Natural killer cell (primary cell): ENCODE data around the gene VAV1. TPM values are rescaled to one million over a fixed set of nuclear protein-coding genes. Genes with fewer than 3 reads are reported as not detected.

Source experiments
- ATAC-seq, 3 donors: fragments of 150-1000 bp in 2 of 3; fragments of 200-7000 bp in 1 of 3; cut with Tn5 transposase; 1 replicate in 1 of 3; 2 replicates in 2 of 3; pipeline ENCODE4 v1.10.0; 2021; ENCODE audit warnings: mild to moderate bottlenecking in 2 of 3, moderate library complexity in 2 of 3
- DNase-seq, 2 donors: peaks; one replicate each; pipeline versions ENCODE4 v3.0.0 to v3.0.0-alpha.2; 2013 to 2021; ENCODE audit warnings: mixed read lengths in 1 of 2
- H3K27ac ChIP-seq: one replicate; pipeline ENCODE4 v1.5.1; 2013; ENCODE audit warnings: mild to moderate bottlenecking, low read length
- H3K27me3 ChIP-seq: one replicate; pipeline ENCODE4 v1.6.1; 2013; ENCODE audit warnings: low read length; ENCODE audit not compliant: control insufficient read depth, insufficient read depth
- H3K36me3 ChIP-seq: one replicate; pipeline ENCODE4 v1.6.1; 2013; ENCODE audit warnings: low read length; ENCODE audit not compliant: control insufficient read depth, insufficient read depth
- H3K4me1 ChIP-seq: one replicate; pipeline ENCODE4 v1.6.1; 2013; ENCODE audit warnings: low read length; ENCODE audit not compliant: control insufficient read depth, insufficient read depth
- H3K4me3 ChIP-seq: one replicate; pipeline ENCODE4 v1.5.1; 2013; ENCODE audit warnings: low read length
- H3K9me3 ChIP-seq: one replicate; pipeline ENCODE4 v1.6.1; 2013; ENCODE audit warnings: low read length; ENCODE audit not compliant: control insufficient read depth, insufficient read depth
- H3K27ac Mint-ChIP-seq, 2 donors: one replicate each; pipeline ENCODE4 v1.8.0; 2022; ENCODE audit warnings: mild to moderate bottlenecking in 2 of 2, mixed read lengths in 2 of 2, moderate library complexity in 1 of 2
- H3K27me3 Mint-ChIP-seq, 2 donors: one replicate each; pipeline ENCODE4 v1.8.0; 2022; ENCODE audit warnings: low read depth in 2 of 2, mixed read lengths in 2 of 2
- H3K36me3 Mint-ChIP-seq: one replicate; pipeline ENCODE4 v1.8.0; 2022; ENCODE audit warnings: mixed read lengths
- H3K4me1 Mint-ChIP-seq, 2 donors: one replicate each; pipeline ENCODE4 v1.8.0; 2022; ENCODE audit warnings: mixed read lengths in 2 of 2
- H3K4me3 Mint-ChIP-seq: one replicate; pipeline ENCODE4 v1.8.0; 2022; ENCODE audit warnings: mild to moderate bottlenecking, moderate library complexity, mixed read lengths
- H3K9me3 Mint-ChIP-seq, 2 donors: one replicate each; pipeline ENCODE4 v1.8.0; 2022; ENCODE audit warnings: mixed read lengths in 2 of 2
- WGBS: methylation state at CpG from one replicate; pipeline ENCODE4 v1.1.7; 2013; ENCODE audit warnings: missing lambda C conversion rate; ENCODE audit not compliant: insufficient coverage; 5-methylcytosine and 5-hydroxymethylcytosine counted together
- intact Hi-C: fragments of 100-400 bp; cut with micrococcal nuclease; formaldehyde crosslinking; loops from one replicate; pipeline ENCODE4 v1.14.2; 2022
- total RNA-seq, 4 donors: library from RNA; stranded (reverse); fragments of 120-200 nt in 1 of 4; gene quantifications; one replicate each; pipeline versions ENCODE4 v1.2.3 to v1.2.4, GENCODE V29; 2013 to 2022
- TF ChIP-seq, protein P1 (sequence below): fragments of 200-600 bp; IDR thresholded peaks from one replicate; pipeline ENCODE4 v1.8.0; 2022; ENCODE audit warnings: antibody characterized with exemption

Gene VAV1
- total RNA-seq, 3 donors from 2014 or later (not counting 1 experiment from before 2014, with no cell fraction given), result 141 to 167 (median 164) TPM

DNA sequence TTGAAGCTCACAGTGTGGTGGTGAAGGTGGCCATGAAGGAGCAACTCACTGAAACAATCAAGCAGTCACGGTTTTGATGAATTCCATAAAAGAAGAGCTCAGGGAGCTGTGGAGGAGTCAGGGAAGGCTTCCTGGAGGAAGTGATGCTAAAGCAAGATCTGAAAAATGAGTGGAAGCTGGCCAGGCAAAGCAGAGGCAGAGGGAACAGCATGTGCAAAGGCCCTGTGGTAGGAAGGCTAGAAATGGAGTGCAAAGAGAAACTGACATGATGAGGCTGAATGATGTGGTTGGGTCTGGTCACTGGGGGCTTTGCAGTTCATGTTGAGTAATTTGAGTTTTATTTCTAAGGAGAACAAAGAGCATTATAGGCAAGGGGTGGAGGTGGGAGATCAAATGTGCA lies 121.8 kb downstream of the VAV1 start:
- Mint-ChIP-seq H3K4me3 (no peak overlapping the region), H3K9me3 (no peaks in the 10 kb centered on the region), H3K4me1 (peaks cover 18 to 42% of the 10 kb centered on the region in 2 donors), H3K36me3 (no peaks in the 10 kb centered on the region), H3K27me3 (peaks cover 0 to 8% of the 10 kb centered on the region in 2 donors), H3K27ac (no peak overlapping the region)
- TF ChIP-seq, protein P1, sequence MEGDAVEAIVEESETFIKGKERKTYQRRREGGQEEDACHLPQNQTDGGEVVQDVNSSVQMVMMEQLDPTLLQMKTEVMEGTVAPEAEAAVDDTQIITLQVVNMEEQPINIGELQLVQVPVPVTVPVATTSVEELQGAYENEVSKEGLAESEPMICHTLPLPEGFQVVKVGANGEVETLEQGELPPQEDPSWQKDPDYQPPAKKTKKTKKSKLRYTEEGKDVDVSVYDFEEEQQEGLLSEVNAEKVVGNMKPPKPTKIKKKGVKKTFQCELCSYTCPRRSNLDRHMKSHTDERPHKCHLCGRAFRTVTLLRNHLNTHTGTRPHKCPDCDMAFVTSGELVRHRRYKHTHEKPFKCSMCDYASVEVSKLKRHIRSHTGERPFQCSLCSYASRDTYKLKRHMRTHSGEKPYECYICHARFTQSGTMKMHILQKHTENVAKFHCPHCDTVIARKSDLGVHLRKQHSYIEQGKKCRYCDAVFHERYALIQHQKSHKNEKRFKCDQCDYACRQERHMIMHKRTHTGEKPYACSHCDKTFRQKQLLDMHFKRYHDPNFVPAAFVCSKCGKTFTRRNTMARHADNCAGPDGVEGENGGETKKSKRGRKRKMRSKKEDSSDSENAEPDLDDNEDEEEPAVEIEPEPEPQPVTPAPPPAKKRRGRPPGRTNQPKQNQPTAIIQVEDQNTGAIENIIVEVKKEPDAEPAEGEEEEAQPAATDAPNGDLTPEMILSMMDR, result no peak
- peaks cover 4% of the 10 kb centered on the region for H3K9me3 ChIP-seq
- no peak overlapping the region for H3K27ac ChIP-seq
- intact Hi-C loops, result no loop called here
- no peaks in the 10 kb centered on the region for H3K36me3 ChIP-seq
- no peak for ATAC-seq
- H3K4me1 ChIP-seq, result peaks cover 23% of the 10 kb centered on the region
- no peak overlapping the region for H3K4me3 ChIP-seq
- no peaks in the 10 kb centered on the region for H3K27me3 ChIP-seq
- WGBS, result 95% methylated on average over 1 of the region's 1 CpG
- DNase-seq, result no peak

DNA sequence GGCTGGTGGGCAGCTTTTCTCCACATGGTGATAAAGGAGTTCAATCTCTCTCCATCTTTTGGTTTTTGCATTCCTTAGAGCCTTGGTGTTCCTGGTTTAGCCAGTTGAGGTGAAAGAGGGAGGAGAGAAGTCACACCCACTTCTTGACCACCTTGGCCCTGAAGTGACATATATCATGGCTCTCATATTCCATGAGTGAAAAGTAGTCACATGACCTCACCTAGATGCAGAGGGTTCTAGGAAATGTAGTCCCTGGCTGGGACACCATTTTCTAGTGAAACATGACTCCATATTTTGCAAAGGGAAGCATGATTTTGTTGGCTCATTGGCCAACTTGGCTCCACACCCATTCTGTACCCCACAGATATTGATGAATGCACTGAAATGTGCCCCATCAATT lies 130.9 kb downstream of the VAV1 start:
- no peak overlapping the region for H3K27ac ChIP-seq
- no peak overlapping the region for H3K27ac Mint-ChIP-seq
- H3K4me1 Mint-ChIP-seq, result no peaks in the 10 kb centered on the region
- intact Hi-C loops, result no loop called here
- H3K4me1 ChIP-seq, result no peaks in the 10 kb centered on the region
- TF ChIP-seq, protein P1, result no peak
- peaks cover 10% of the 10 kb centered on the region for H3K9me3 ChIP-seq
- no peaks in the 10 kb centered on the region for H3K36me3 ChIP-seq
- DNase-seq (no peak), ATAC-seq (no peak)
- H3K36me3 Mint-ChIP-seq, result peaks cover 16% of the 10 kb centered on the region
- H3K27me3 Mint-ChIP-seq, result no peaks in the 10 kb centered on the region
- peaks cover 2% of the 10 kb centered on the region in 2 donors for H3K9me3 Mint-ChIP-seq
- no peaks in the 10 kb centered on the region for H3K27me3 ChIP-seq
- H3K4me3 ChIP-seq, result no peak overlapping the region
- no peak overlapping the region for H3K4me3 Mint-ChIP-seq

DNA sequence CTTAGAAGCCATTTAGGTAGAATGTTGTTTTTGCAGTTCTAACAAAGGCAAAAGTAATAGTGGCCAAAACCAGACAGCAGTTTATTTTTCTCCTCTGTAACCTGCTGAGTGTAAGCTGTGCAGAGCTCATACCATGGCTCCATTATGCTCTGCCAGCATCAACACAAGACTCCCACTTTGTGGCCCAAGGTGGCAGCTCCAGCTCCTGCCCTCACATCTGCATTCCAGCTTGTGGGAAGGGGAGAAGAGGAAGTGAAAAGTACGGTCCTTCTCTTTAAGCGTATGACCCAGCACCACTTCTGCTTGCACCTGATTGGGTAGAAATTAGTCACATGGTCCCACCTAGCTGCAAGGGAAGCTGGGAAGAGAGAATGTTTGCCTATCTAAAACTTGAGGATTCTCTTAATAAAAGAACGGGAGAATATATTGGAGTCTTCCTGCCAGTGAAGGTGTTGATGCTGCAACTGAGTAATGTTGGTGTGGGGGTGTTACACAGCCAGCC lies 134.1 kb downstream of the VAV1 start:
- intact Hi-C loops, result no loop called here
- H3K27ac Mint-ChIP-seq, result no peak overlapping the region
- H3K27me3 Mint-ChIP-seq, result no peaks in the 10 kb centered on the region

More for the DNA sequence above, 134.1 kb downstream of the VAV1 start:
- Histone ChIP-seq H3K9me3 (peaks cover 4% of the 10 kb centered on the region), H3K36me3 (no peaks in the 10 kb centered on the region), H3K4me3 (no peak overlapping the region), H3K4me1 (no peaks in the 10 kb centered on the region), H3K27ac (no peak overlapping the region), H3K27me3 (no peaks in the 10 kb centered on the region)
- peaks cover 0 to 2% of the 10 kb centered on the region in 2 donors for H3K9me3 Mint-ChIP-seq
- 68% methylated on average over 3 of the region's 3 CpGs for WGBS
- H3K4me3 Mint-ChIP-seq, result no peak overlapping the region
- ATAC-seq (no peak), DNase-seq (no peak)
- no peaks in the 10 kb centered on the region for H3K4me1 Mint-ChIP-seq
- TF ChIP-seq, protein P1, result no peak
- H3K36me3 Mint-ChIP-seq, result peaks cover 9% of the 10 kb centered on the region

Other genes with a start within 250 kb of the VAV1 start
- gene TNFSF9, start 241.7 kb upstream of the VAV1 start, total RNA-seq, result 1 to 10 TPM; 3.3 to 6.0 (median 5.6) TPM
- gene CD70, start 181.6 kb upstream of the VAV1 start, total RNA-seq, result 1 to 10 TPM in 2 of 3 donors, under 1 TPM in 1; 0.52 to 1.2 (median 1.2) TPM
- 10 to 100 TPM; 10.8 to 20.0 (median 11.8) TPM for gene TNFSF14, start 102.5 kb upstream of the VAV1 start, total RNA-seq
- 1 to 10 TPM in 1 of 3 donors, under 1 TPM in 1, not detected in 1; 0.38 to 5.5 TPM for gene C3, start 52.1 kb upstream of the VAV1 start, total RNA-seq
- gene GPR108, start 35.1 kb upstream of the VAV1 start, total RNA-seq, result 10 to 100 TPM; 66.1 to 78.0 (median 76.9) TPM
- 1 to 10 TPM; 1.0 to 5.2 (median 3.3) TPM for gene TRIP10, start 33.0 kb upstream of the VAV1 start, total RNA-seq
- 10 to 100 TPM; 14.6 to 20.1 (median 15.3) TPM for gene SH2D3A, start 5.3 kb upstream of the VAV1 start, total RNA-seq
- 10 to 100 TPM in 2 of 3 donors, 1 to 10 TPM in 1; 2.6 to 13.7 (median 13.0) TPM for gene ADGRE1, start 114.9 kb downstream of the VAV1 start, total RNA-seq
- gene MBD3L2B, start 248.7 kb downstream of the VAV1 start, total RNA-seq, result not detected